K562 (cell line): ENCODE results near the gene TLX2. TPM values are rescaled to one million over a fixed set of nuclear protein-coding genes. Genes with fewer than 3 reads are reported as not detected.

Source experiments
- ATAC-seq: fragments of 200-7000 bp; cut with Tn5 transposase; 3 replicates; pipeline ENCODE4 v1.9.1; 2020; ENCODE audit warnings: moderate library complexity
- BruUV-seq: library from RNA; stranded (reverse); fragments of 400-500 nt; replicated peaks from 2 replicates; lab custom pipeline; 2021; lab: Mats Ljungman, UMichigan
- CTCF ChIA-PET: fragments of 300-600 bp; formaldehyde crosslinking; extraction: SDS; loops from one replicate; lab custom pipeline; 2021; ENCODE audit warnings: low intra/inter-chr PET ratio; lab: Yijun Ruan, JAX
- POLR2A ChIA-PET: fragments of 300-600, 350-650 bp; sonication (Branson Sonifier 250); formaldehyde crosslinking; extraction: SDS; loops from one replicate; lab custom pipeline; 2021; ENCODE audit warnings: antibody characterized with exemption, inconsistent platforms; lab: Yijun Ruan, JAX
- DNase-seq, 4 experiments: peaks; one replicate each; pipeline versions ENCODE4 v3.0.0 to v3.0.0-alpha.2; 2011 to 2018; ENCODE audit warnings: low spot score in 3 of 4, mixed read lengths in 3 of 4; ENCODE audit errors: extremely low read depth in 1 of 4
- FAIRE-seq: peaks from 2 replicates; lab custom pipeline; 2011; peaks lifted over from hg19 to GRCh38; lab: Jason Lieb, UNC
- H2AFZ ChIP-seq: 2 replicates; pipeline ENCODE4 v1.6.0; 2011; ENCODE audit warnings: low read depth, low read length, control low read depth, inconsistent platforms
- H3K27ac ChIP-seq: fragments of 200-600 bp; 3 replicates; pipeline ENCODE4 v1.8.0; 2011; ENCODE audit warnings: low read depth, mild to moderate bottlenecking, control low read depth, inconsistent platforms, low read length, moderate library complexity, mixed read lengths; ENCODE audit errors: extremely low read depth
- H3K27me3 ChIP-seq, 2 experiments: fragments of 300-600 bp in 1 of 2; 2 replicates in 1 of 2; 3 replicates in 1 of 2; pipeline versions ENCODE4 v1.6.0 to v1.8.0; 2011; ENCODE audit warnings: inconsistent platforms in 2 of 2, low read length in 2 of 2, mild to moderate bottlenecking in 1 of 2, mixed read lengths in 1 of 2, moderate library complexity in 1 of 2; ENCODE audit not compliant: control insufficient read depth in 2 of 2, insufficient read depth in 2 of 2
- H3K36me3 ChIP-seq: fragments of 300-600 bp; 3 replicates; pipeline ENCODE4 v1.8.0; 2011; ENCODE audit warnings: mild to moderate bottlenecking, low read length, inconsistent platforms; ENCODE audit not compliant: control insufficient read depth, insufficient read depth
- H3K4me1 ChIP-seq, 2 experiments: fragments of 200-600 bp in 1 of 2; replicated peaks in 1 of 2; 2 replicates in 1 of 2; 3 replicates in 1 of 2; pipeline versions ENCODE4 v1.5.1 to v1.8.0; 2011; ENCODE audit warnings: inconsistent platforms in 2 of 2, low read length in 2 of 2, mild to moderate bottlenecking in 1 of 2, mixed read lengths in 1 of 2, moderate library complexity in 1 of 2; ENCODE audit not compliant: control insufficient read depth in 2 of 2, insufficient read depth in 2 of 2
- H3K4me2 ChIP-seq: 2 replicates; pipeline ENCODE4 v1.6.1; 2011; ENCODE audit warnings: low read length, control low read depth, inconsistent platforms, mixed read lengths; ENCODE audit not compliant: insufficient read depth
- H3K4me3 ChIP-seq: fragments of 200-600 bp; sonication (generic), shearing (Covaris generic); 2 replicates; pipeline ENCODE4 v1.5.1; 2016; ENCODE audit warnings: control low read depth, inconsistent platforms
- H3K79me2 ChIP-seq: fragments of 200-600 bp; 3 replicates; pipeline ENCODE4 v1.8.0; 2011; ENCODE audit warnings: low read length, inconsistent platforms; ENCODE audit not compliant: control insufficient read depth, insufficient read depth
- H3K9ac ChIP-seq, 2 experiments: 2 replicates each; pipeline versions ENCODE4 v1.6.0 to v1.6.1; 2011; ENCODE audit warnings: low read depth in 2 of 2, low read length in 2 of 2, control low read depth in 1 of 2, inconsistent platforms in 1 of 2, mild to moderate bottlenecking in 1 of 2, mixed read lengths in 1 of 2; ENCODE audit not compliant: insufficient read depth in 1 of 2
- H3K9me1 ChIP-seq: one replicate; pipeline ENCODE4 v1.6.0; 2011; ENCODE audit warnings: inconsistent platforms, mild to moderate bottlenecking, low read length, moderate library complexity; ENCODE audit not compliant: control insufficient read depth, insufficient read depth
- H3K9me3 ChIP-seq: replicated peaks from 2 replicates; pipeline ENCODE4 v1.5.1; 2011; ENCODE audit warnings: low read depth, low read length, inconsistent platforms; ENCODE audit not compliant: control insufficient read depth, insufficient read depth
- H4K20me1 ChIP-seq: replicated peaks from 2 replicates; pipeline ENCODE4 v1.6.1; 2011; ENCODE audit warnings: low read length, inconsistent platforms, mixed read lengths; ENCODE audit not compliant: control insufficient read depth, insufficient read depth
- CREM ChIP-seq: IDR thresholded peaks from 2 replicates; pipeline ENCODE4 v1.6.1; 2014; ENCODE audit warnings: antibody characterized with exemption, low read depth
- DEAF1 ChIP-seq: fragments of 450-650 bp; formaldehyde crosslinking; IDR thresholded peaks from 2 replicates; pipeline ENCODE4 v1.4.0; 2020; ENCODE audit warnings: mild to moderate bottlenecking, moderate library complexity
- DLX4 ChIP-seq: fragments of 250-450 bp; sonication (Bioruptor Pico); IDR thresholded peaks from 2 replicates; pipeline ENCODE4 v1.6.1; 2021; ENCODE audit warnings: mild to moderate bottlenecking
- ELF1 ChIP-seq: fragments of 200-800 bp; sonication (Bioruptor generic); IDR thresholded peaks from 2 replicates; pipeline ENCODE4 v1.6.1; 2016; ENCODE audit warnings: missing genetic modification characterization, missing compliant biosample characterization
- MTA2 ChIP-seq: fragments of 450-650 bp; IDR thresholded peaks from 2 replicates; pipeline ENCODE4 v1.6.1; 2016; ENCODE audit warnings: low read depth
- POLR2A ChIP-seq: fragments of 450-650 bp; conservative IDR thresholded peaks from 2 replicates; pipeline ENCODE4 v1.6.1; 2016
- POLR2AphosphoS5 ChIP-seq: IDR thresholded peaks from 2 replicates; pipeline ENCODE4 v1.6.1; 2011; ENCODE audit warnings: mild to moderate bottlenecking, low read depth, low read length, moderate library complexity; ENCODE audit not compliant: control insufficient read depth, insufficient read depth
- ZKSCAN1 ChIP-seq: fragments of 150-350 bp; IDR thresholded peaks from 2 replicates; pipeline ENCODE4 v1.6.1; 2016; ENCODE audit warnings: low read depth, low read length
- whole genome bisulfite sequencing: fragments of 100-300 bp; shearing (Covaris generic); methylation state at CpG from one replicate; pipeline ENCODE4 v1.1.6; 2016; ENCODE audit warnings: low coverage, mixed read lengths; ENCODE audit not compliant: insufficient coverage; ENCODE audit errors: missing lambda C conversion rate; 5-methylcytosine and 5-hydroxymethylcytosine counted together
- in situ Hi-C: fragments of 300-500 bp; cut with MboI; formaldehyde crosslinking; loops from 4 replicates; pipeline ENCODE4 v1.15.0; 2018; ENCODE audit warnings: inconsistent platforms, mixed read lengths
- intact Hi-C: fragments of 100-400 bp; cut with micrococcal nuclease; formaldehyde crosslinking; loops from 2 replicates; pipeline ENCODE4 v1.14.2; 2022
- polyA plus RNA-seq, 8 experiments: library from polyadenylated mRNA; depleted of rRNA in 4 of 8; stranded (reverse) in 5 of 8; unstranded in 3 of 8; fragments of >200 nt; fragmentation: Nextera tagmentation in 2 of 8; fragmentation: Illumina TruSeq in 1 of 8; extraction: Ambion mirVana in 2 of 8; extraction: Trizol in 1 of 8; gene quantifications; 2 replicates each; pipeline versions ENCODE4 v1.2.1 to v1.2.3, GENCODE V29; 2011 to 2014; ENCODE audit warnings: inconsistent platforms in 1 of 8, missing spikeins in 1 of 8
- total RNA-seq, 7 experiments: library from RNA; depleted of rRNA in 6 of 7; stranded (reverse); fragments of >200 nt in 6 of 7; fragmentation: Illumina TruSeq in 2 of 7; extraction: Trizol in 2 of 7; gene quantifications; 2 replicates each; pipeline versions ENCODE4 v1.2.1 to v1.2.3, GENCODE V29; 2011 to 2021; ENCODE audit warnings: low replicate concordance in 1 of 7

Gene TLX2
- total and polyA plus RNA-seq, 9 of the 15 experiments (the other 6 are each of a cell fraction or from before 2014, with no cell fraction given) = not detected

GRCh38 chr2:74532222-74532621 is 18.0 kb downstream of the TLX2 start (continued):
- TF ChIP-seq ZKSCAN1 (no peak), ELF1 (no peak), DLX4 (CRISPR knock-in tag) (no peak), DEAF1 (CRISPR knock-in tag) (peak; percentile 69; the same call in 1 of the 2 replicates)
- TF ChIP-seq, all 486 proteins: peak for 9

GRCh38 chr2:74533464-74533863 is 19.2 kb downstream of the TLX2 start:
- Histone ChIP-seq H3K9me3 (no peaks in the 10 kb centered on the region), H3K79me2 (peaks cover 34% of the 10 kb centered on the region), H3K4me1 (peaks cover 20 to 36% of the 10 kb centered on the region in 2 experiments; a peak in 4 of 5 replicates), H3K36me3 (peaks cover 36% of the 10 kb centered on the region), H2AFZ (no peak overlapping the region), H3K4me2 (no peak overlapping the region), H3K27ac (no peak overlapping the region), H3K27me3 (no peaks in the 10 kb centered on the region), H3K9me1 (peaks cover 3% of the 10 kb centered on the region), H4K20me1 (peaks cover 5% of the 10 kb centered on the region; the same call in 1 of the 2 replicates), H3K4me3 (no peak overlapping the region), H3K9ac (no peak overlapping the region)
- ChIA-PET POLR2A (interaction anchor here (0.6 to 3.7 kb wide), 6 partner anchors 9 to 205 kb away, joined by 3 to 17 read pairs (median 4); partner anchors contain the start of genes INO80B and WBP1), CTCF (no interaction called here)
- 77% methylated on average over 4 of the region's 4 CpGs for WGBS
- FAIRE-seq = no peak
- DNase-seq = no peak
- in situ Hi-C loops = no loop called here
- no peak for ATAC-seq
- TF ChIP-seq POLR2AphosphoS5 (0 out of 2 replicates have a peak, but pooled peaks have one; percentile 18), MTA2 (no peak), CREM (no peak), POLR2A (peak; percentile 30; the same call in 1 of the 2 replicates)
- intact Hi-C loops = loop anchor here (5.0 kb wide), 2 partner anchors 54 to 281 kb away; no protein-coding TSS in a partner anchor
- no TSS peak for BruUV-seq
